Stimulated activated CD8-positive, alpha-beta memory T cell treated with anti-CD3 and anti-CD28 coated beads, Interleukin-7, amount 100 ng/mL, for 4 hours (primary cell): ENCODE data around the gene CFAP99.

Experiments
- DNase-seq, 2 donors: peaks; one replicate each; pipeline ENCODE4 v3.0.0-alpha.2; 2020; ENCODE audit warnings: low read depth in 2 of 2

CFAP99 gene

GRCh38 chr4:2503809-2504208 lies 85.1 kb downstream of the CFAP99 start:
- DNase-seq = no peak

GRCh38 chr4:2507259-2507658 lies 88.5 kb downstream of the CFAP99 start:
- no peak for DNase-seq

- no peak for DNase-seq
Measured at GRCh38 chr4:2507855-2508254, 89.1 kb downstream of the CFAP99 start.

- DNase-seq = no peak
Measured at GRCh38 chr4:2510351-2511259, 91.8 kb downstream of the CFAP99 start.

- DNase-seq = no peak
Measured at GRCh38 chr4:2511645-2512131, 92.9 kb downstream of the CFAP99 start.
